ENCODE measurements around the gene SLC25A20.

The SLC25A20 gene

GRCh38 chr3:48891606-48892005 is 7.1 kb downstream of the SLC25A20 start:
- TF ChIP-seq CTCF (IDR thresholded peaks at IDR 0.05; ENCODE audit: low read depth, low read length, missing control alignments), result no peak
- in situ Hi-C loops (cut with HindIII; ENCODE audit: low pct_ligation_motif_present, low sequenced_read_pairs), result no loop called here
- no peak for DNase-seq
- Histone ChIP-seq H3K36me3 (replicated peaks) (no peaks in the 10 kb centered on the region), H3K27ac (no peak overlapping the region), H3K27me3 (replicated peaks) (no peaks in the 10 kb centered on the region), H3K4me3 (ENCODE audit: low read depth, low read length) (no peak overlapping the region)

- Histone ChIP-seq H3K27ac (no peak overlapping the region), H3K4me3 (ENCODE audit: low read depth, low read length) (no peak overlapping the region), H3K36me3 (replicated peaks) (no peaks in the 10 kb centered on the region), H3K27me3 (replicated peaks) (no peaks in the 10 kb centered on the region)
- no peak for DNase-seq
- TF ChIP-seq CTCF (IDR thresholded peaks at IDR 0.05; ENCODE audit: low read depth, low read length, missing control alignments), result no peak
- in situ Hi-C loops (cut with HindIII; ENCODE audit: low pct_ligation_motif_present, low sequenced_read_pairs), result no loop called here
Measured at GRCh38 chr3:48885753-48886152, 12.9 kb downstream of the SLC25A20 start.

DNA sequence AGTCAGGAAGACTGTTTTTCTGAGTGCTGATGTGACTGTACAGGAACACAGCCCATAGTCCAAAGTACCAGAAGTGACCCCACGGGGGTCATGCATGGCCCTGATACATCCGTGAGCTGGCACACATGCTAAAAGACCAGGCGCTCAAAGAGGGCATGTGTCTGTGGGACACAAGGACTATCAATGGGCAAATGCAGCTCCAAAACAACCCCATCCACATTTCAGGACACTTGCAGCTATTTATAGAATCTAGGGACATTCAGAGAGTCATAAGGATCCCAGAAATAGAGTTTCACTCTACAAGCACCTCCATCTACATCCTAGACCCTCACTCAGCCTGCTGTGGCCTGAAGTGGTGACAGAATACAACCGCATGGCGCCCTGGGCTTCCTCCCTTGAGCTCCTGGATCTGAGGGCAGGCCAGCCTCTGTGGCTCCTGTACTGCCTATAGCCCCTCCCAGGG is 17.0 kb downstream of the SLC25A20 start:
- H3K4me3 ChIP-seq (ENCODE audit: low read depth, low read length), result no peak overlapping the region
- no peaks in the 10 kb centered on the region for H3K27me3 ChIP-seq (replicated peaks)
- no peaks in the 10 kb centered on the region for H3K36me3 ChIP-seq (replicated peaks)
- in situ Hi-C loops (cut with HindIII; ENCODE audit: low pct_ligation_motif_present, low sequenced_read_pairs), result no loop called here
- TF ChIP-seq CTCF (IDR thresholded peaks at IDR 0.05; ENCODE audit: low read depth, low read length, missing control alignments), result no peak
- no peak overlapping the region for H3K27ac ChIP-seq
- DNase-seq, result no peak

- in situ Hi-C loops (cut with HindIII; ENCODE audit: low pct_ligation_motif_present, low sequenced_read_pairs), result no loop called here
- TF ChIP-seq CTCF (IDR thresholded peaks at IDR 0.05; ENCODE audit: low read depth, low read length, missing control alignments), result no peak
- H3K27ac ChIP-seq, result no peak overlapping the region
- H3K4me3 ChIP-seq (ENCODE audit: low read depth, low read length), result no peak overlapping the region
- H3K27me3 ChIP-seq (replicated peaks), result no peaks in the 10 kb centered on the region
- DNase-seq, result no peak
- no peaks in the 10 kb centered on the region for H3K36me3 ChIP-seq (replicated peaks)
Measured at GRCh38 chr3:48881006-48881405, 17.7 kb downstream of the SLC25A20 start.

GRCh38 chr3:48879994-48880377 is 18.7 kb downstream of the SLC25A20 start:
- TF ChIP-seq CTCF (IDR thresholded peaks at IDR 0.05; ENCODE audit: low read depth, low read length, missing control alignments), result no peak
- DNase-seq, result no peak
- H3K36me3 ChIP-seq (replicated peaks), result no peaks in the 10 kb centered on the region
- no peaks in the 10 kb centered on the region for H3K27me3 ChIP-seq (replicated peaks)
- in situ Hi-C loops (cut with HindIII; ENCODE audit: low pct_ligation_motif_present, low sequenced_read_pairs), result no loop called here
- H3K4me3 ChIP-seq (ENCODE audit: low read depth, low read length), result no peak overlapping the region
- H3K27ac ChIP-seq, result no peak overlapping the region

DNA sequence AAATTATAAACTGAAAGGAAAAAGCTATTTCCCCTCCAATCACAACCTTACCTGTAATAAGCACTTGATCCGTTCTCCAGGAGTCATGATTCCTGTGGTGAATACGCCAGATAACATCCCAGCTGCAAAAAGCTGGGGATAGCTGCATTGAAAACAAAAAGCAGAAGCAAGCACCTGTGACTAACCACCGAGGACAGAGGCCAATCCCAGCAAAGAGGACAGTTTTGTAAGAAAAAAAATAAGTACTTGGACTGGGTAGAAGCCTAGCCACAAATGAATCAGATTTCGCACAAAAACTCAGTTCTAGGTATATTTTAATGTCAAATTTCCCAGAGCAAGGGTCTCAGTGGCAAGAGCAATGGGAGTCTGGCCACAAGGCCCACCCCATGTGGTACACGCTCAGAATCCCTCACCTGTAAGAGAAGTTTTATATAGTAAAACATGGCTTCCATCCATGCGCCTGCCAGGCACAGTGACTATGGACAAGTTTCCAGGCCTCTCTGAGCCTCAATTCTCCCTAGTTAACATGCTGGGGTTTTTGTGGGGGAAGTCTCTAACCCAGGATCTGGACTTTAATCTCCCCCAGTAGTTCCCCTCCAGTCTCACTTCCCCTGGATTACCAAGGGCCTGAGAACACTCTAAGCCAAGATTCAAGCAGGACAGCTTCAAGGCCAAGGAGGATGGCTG is 19.2 kb downstream of the SLC25A20 start:
- Histone ChIP-seq H3K36me3 (replicated peaks) (no peaks in the 10 kb centered on the region), H3K27me3 (replicated peaks) (no peaks in the 10 kb centered on the region), H3K4me3 (ENCODE audit: low read depth, low read length) (no peak overlapping the region), H3K27ac (no peak overlapping the region)
- TF ChIP-seq CTCF (IDR thresholded peaks at IDR 0.05; ENCODE audit: low read depth, low read length, missing control alignments), result no peak
- in situ Hi-C loops (cut with HindIII; ENCODE audit: low pct_ligation_motif_present, low sequenced_read_pairs), result no loop called here
- DNase-seq, result no peak
